DND-41 (cell line): ENCODE results near the gene EIF4E1B.

ENCODE experiments used
- ATAC-seq: fragments of 200-7000 bp; cut with Tn5 transposase; 3 replicates; pipeline ENCODE4 v1.9.1; 2021; ENCODE audit warnings: low read depth; ENCODE audit not compliant: insufficient read depth
- DNase-seq: peaks from one replicate; pipeline ENCODE4 v3.0.0-alpha.2; 2020
- H2AFZ ChIP-seq: 2 replicates; pipeline ENCODE4 v1.6.0; 2012; ENCODE audit warnings: low read depth, low read length
- H3K27ac ChIP-seq: 2 replicates; pipeline ENCODE4 v1.5.1; 2012; ENCODE audit warnings: low read length, inconsistent platforms
- H3K27me3 ChIP-seq: fragments of 200-600 bp; sonication (generic); 2 replicates; pipeline ENCODE4 v1.6.0; 2012; ENCODE audit warnings: low read length, mild to moderate bottlenecking, inconsistent platforms; ENCODE audit not compliant: insufficient read depth, poor library complexity
- H3K36me3 ChIP-seq: 2 replicates; pipeline ENCODE4 v1.5.1; 2012; ENCODE audit warnings: low read length, inconsistent platforms; ENCODE audit not compliant: insufficient read depth
- H3K4me1 ChIP-seq: 2 replicates; pipeline ENCODE4 v1.5.1; 2012; ENCODE audit warnings: mild to moderate bottlenecking, low read length; ENCODE audit not compliant: insufficient read depth
- H3K4me2 ChIP-seq: 2 replicates; pipeline ENCODE4 v1.6.0; 2012; ENCODE audit warnings: mild to moderate bottlenecking, moderate library complexity, low read length, inconsistent platforms; ENCODE audit not compliant: insufficient read depth
- H3K4me3 ChIP-seq, 2 experiments: fragments of 200-600 bp in 1 of 2; shearing (Covaris generic) in 1 of 2; 2 replicates each; pipeline ENCODE4 v1.5.1; 2012 to 2016; ENCODE audit warnings: inconsistent platforms in 2 of 2, low read length in 2 of 2, mild to moderate bottlenecking in 2 of 2, low read depth in 1 of 2, moderate library complexity in 1 of 2
- H3K79me2 ChIP-seq: 2 replicates; pipeline ENCODE4 v1.6.0; 2012; ENCODE audit warnings: low read length, inconsistent platforms; ENCODE audit not compliant: insufficient read depth
- H3K9ac ChIP-seq: 2 replicates; pipeline ENCODE4 v1.6.0; 2012; ENCODE audit warnings: low read depth, mild to moderate bottlenecking, inconsistent platforms, low read length, moderate library complexity
- H3K9me3 ChIP-seq: 2 replicates; pipeline ENCODE4 v1.5.1; 2012; ENCODE audit warnings: low read length, moderate library complexity, mild to moderate bottlenecking, inconsistent platforms; ENCODE audit not compliant: insufficient read depth, severe bottlenecking
- H4K20me1 ChIP-seq: 2 replicates; pipeline ENCODE4 v1.6.0; 2012; ENCODE audit warnings: low read length; ENCODE audit not compliant: insufficient read depth
- CTCF ChIP-seq: IDR thresholded peaks from 2 replicates; pipeline ENCODE4 v1.5.1; 2012; ENCODE audit warnings: borderline replicate concordance, low read length, moderate library complexity, mild to moderate bottlenecking; ENCODE audit not compliant: poor library complexity, severe bottlenecking; ENCODE audit errors: extremely low read depth
- EZH2 ChIP-seq: IDR thresholded peaks from 3 replicates; pipeline ENCODE4 v1.6.1; 2012; ENCODE audit warnings: borderline replicate concordance, low read depth, mild to moderate bottlenecking, moderate library complexity, low read length, inconsistent platforms; ENCODE audit not compliant: severe bottlenecking

The EIF4E1B gene

GRCh38 chr5:176628406-176629228, 1.9 kb upstream of the EIF4E1B start:
- no peak for TF ChIP-seq EZH2
- no peak for TF ChIP-seq CTCF
- Histone ChIP-seq H3K36me3 (no peaks in the 10 kb centered on the region), H4K20me1 (no peaks in the 10 kb centered on the region), H3K4me3 (no peak overlapping the region), H3K9me3 (no peaks in the 10 kb centered on the region), H3K79me2 (no peaks in the 10 kb centered on the region), H3K27ac (no peak overlapping the region), H3K27me3 (peaks cover 4% of the 10 kb centered on the region), H3K9ac (no peak overlapping the region), H2AFZ (no peak overlapping the region), H3K4me1 (no peaks in the 10 kb centered on the region), H3K4me2 (no peak overlapping the region)
- DNase-seq = no peak
- ATAC-seq = no peak

GRCh38 chr5:176629317-176629852, 1.1 kb upstream of the EIF4E1B start:
- H3K36me3 ChIP-seq = no peaks in the 10 kb centered on the region
- no peaks in the 10 kb centered on the region for H3K9me3 ChIP-seq
- no peak overlapping the region for H2AFZ ChIP-seq
- H3K4me1 ChIP-seq = no peaks in the 10 kb centered on the region
- no peak overlapping the region for H3K9ac ChIP-seq
- DNase-seq = no peak
- H3K27me3 ChIP-seq = peaks cover 10% of the 10 kb centered on the region
- H3K27ac ChIP-seq = no peak overlapping the region
- no peaks in the 10 kb centered on the region for H4K20me1 ChIP-seq
- no peak overlapping the region for H3K4me3 ChIP-seq
- H3K4me2 ChIP-seq = no peak overlapping the region
- TF ChIP-seq EZH2 (no peak), CTCF (no peak)
- ATAC-seq = no peak
- no peaks in the 10 kb centered on the region for H3K79me2 ChIP-seq

GRCh38 chr5:176630681-176631222, 277 bp downstream of the EIF4E1B start:
- no peaks in the 10 kb centered on the region for H3K36me3 ChIP-seq
- peaks cover 16% of the 10 kb centered on the region for H3K27me3 ChIP-seq
- no peaks in the 10 kb centered on the region for H4K20me1 ChIP-seq
- H3K9ac ChIP-seq = no peak overlapping the region
- H3K4me2 ChIP-seq = no peak overlapping the region
- H3K27ac ChIP-seq = no peak overlapping the region
- H3K9me3 ChIP-seq = no peaks in the 10 kb centered on the region
- DNase-seq (no peak), ATAC-seq (no peak)
- no peak overlapping the region for H3K4me3 ChIP-seq
- H3K79me2 ChIP-seq = no peaks in the 10 kb centered on the region
- no peak overlapping the region for H2AFZ ChIP-seq
- TF ChIP-seq EZH2 = no peak
- no peak for TF ChIP-seq CTCF
- no peaks in the 10 kb centered on the region for H3K4me1 ChIP-seq
